BLaER1 (cell line): ENCODE data around the gene CMTM8.
"Not testable (repeated sequence)": the region's sequence is repeated elsewhere in the genome, so short reads cannot be mapped to it uniquely, and the experiment has no call there.

ENCODE experiments used
- H3K27ac ChIP-seq: shearing (Covaris generic); formaldehyde crosslinking; 2 replicates; pipeline ENCODE4 v1.8.1; 2022
- H3K27me3 ChIP-seq: shearing (Covaris generic); formaldehyde crosslinking; 2 replicates; pipeline ENCODE4 v1.8.1; 2022
- H3K36me3 ChIP-seq: shearing (Covaris generic); formaldehyde crosslinking; 2 replicates; pipeline ENCODE4 v1.8.1; 2022
- H3K4me1 ChIP-seq: shearing (Covaris generic); formaldehyde crosslinking; 2 replicates; pipeline ENCODE4 v1.8.1; 2022
- H3K4me2 ChIP-seq: shearing (Covaris generic); formaldehyde crosslinking; 2 replicates; pipeline ENCODE4 v1.8.1; 2022
- H3K4me3 ChIP-seq: shearing (Covaris generic); formaldehyde crosslinking; 2 replicates; pipeline ENCODE4 v1.8.1; 2022
- H3K9ac ChIP-seq: shearing (Covaris generic); formaldehyde crosslinking; 2 replicates; pipeline ENCODE4 v1.8.1; 2022
- H3K9me3 ChIP-seq: shearing (Covaris generic); formaldehyde crosslinking; 2 replicates; pipeline ENCODE4 v1.8.1; 2022
- H4K20me1 ChIP-seq: shearing (Covaris generic); formaldehyde crosslinking; 2 replicates; pipeline ENCODE4 v1.8.1; 2022
- Cebpa-rat ChIP-seq: shearing (Covaris generic); IDR thresholded peaks from 2 replicates; pipeline ENCODE4 v1.8.1; 2022

The CMTM8 gene

GRCh38 chr3:32376115-32376514, 137.6 kb downstream of the CMTM8 start:
- H3K9ac ChIP-seq, result no peak overlapping the region
- H3K27me3 ChIP-seq, result no peaks in the 10 kb centered on the region
- H3K4me2 ChIP-seq, result no peak overlapping the region; the same call in 1 of the 2 replicates
- H3K4me1 ChIP-seq, result peaks cover 53% of the 10 kb centered on the region
- H3K4me3 ChIP-seq, result no peak overlapping the region
- H3K27ac ChIP-seq, result no peak overlapping the region
- no peak for TF ChIP-seq Cebpa-rat
- peaks cover 38% of the 10 kb centered on the region; the same call in 1 of the 2 replicates for H4K20me1 ChIP-seq
- H3K9me3 ChIP-seq, result no peaks in the 10 kb centered on the region
- no peaks in the 10 kb centered on the region for H3K36me3 ChIP-seq

- TF ChIP-seq Cebpa-rat, result no peak
- Histone ChIP-seq H3K27me3 (no peaks in the 10 kb centered on the region), H3K4me3 (no peak overlapping the region), H3K9ac (no peak overlapping the region), H3K4me2 (no peak overlapping the region), H3K4me1 (peaks cover 35% of the 10 kb centered on the region), H3K27ac (no peak overlapping the region), H3K9me3 (no peaks in the 10 kb centered on the region), H3K36me3 (no peaks in the 10 kb centered on the region), H4K20me1 (peaks cover 5% of the 10 kb centered on the region; the same call in 1 of the 2 replicates)
Observed at GRCh38 chr3:32379831-32380500, 141.5 kb downstream of the CMTM8 start.

DNA sequence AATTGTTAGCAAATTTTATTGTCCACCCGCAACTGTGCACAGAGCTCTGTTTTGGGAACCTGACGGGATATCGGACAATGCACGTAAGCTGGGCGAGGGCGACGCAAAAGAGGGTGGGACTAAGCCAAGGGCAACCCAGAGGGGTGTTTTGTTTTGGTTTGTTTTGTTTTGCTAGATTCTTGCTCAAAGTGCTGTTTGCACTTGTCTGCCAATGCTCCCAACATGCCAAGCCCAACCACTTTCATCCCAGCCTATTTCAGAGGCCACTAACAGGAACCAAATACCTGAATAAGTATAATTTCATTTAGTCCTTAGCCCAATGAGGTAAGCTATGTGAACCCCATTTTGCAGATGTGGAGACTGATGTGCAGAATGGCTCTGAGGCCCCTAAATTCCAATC, 143.4 kb downstream of the CMTM8 start:
- Histone ChIP-seq H3K9ac (no peak overlapping the region), H3K4me2 (no peak overlapping the region), H3K9me3 (no peaks in the 10 kb centered on the region), H3K27ac (no peak overlapping the region), H3K36me3 (no peaks in the 10 kb centered on the region), H3K27me3 (no peaks in the 10 kb centered on the region), H3K4me3 (no peak overlapping the region), H3K4me1 (peaks cover 32% of the 10 kb centered on the region), H4K20me1 (no peaks in the 10 kb centered on the region)
- no peak for TF ChIP-seq Cebpa-rat

DNA sequence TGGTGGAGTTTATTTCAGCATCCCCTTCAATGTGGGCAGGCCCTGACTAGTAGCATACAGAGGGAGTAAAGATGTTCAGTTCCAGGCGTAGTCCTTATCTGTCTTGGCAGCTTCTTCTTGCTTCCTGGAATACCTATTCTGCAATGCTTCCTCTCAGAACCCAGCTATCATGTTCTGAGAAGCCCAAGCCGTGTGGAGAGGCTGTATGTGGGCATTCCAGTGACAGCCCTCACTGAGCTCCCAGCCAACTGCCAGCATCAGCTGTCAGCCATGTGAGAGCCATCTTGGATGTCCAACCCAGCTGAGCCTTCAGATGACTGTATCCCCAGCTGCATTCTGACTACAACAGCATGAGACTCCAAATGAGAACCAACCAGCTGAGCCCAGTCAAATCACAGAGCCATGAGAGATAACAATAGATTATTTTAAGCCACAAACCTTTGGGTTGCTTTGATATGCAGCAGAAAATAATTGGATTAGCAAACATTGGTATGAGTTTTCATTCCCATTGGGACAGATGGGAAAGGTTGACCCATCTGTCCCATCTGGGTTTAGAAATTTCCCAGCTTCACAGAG, 144.7 kb downstream of the CMTM8 start:
- Histone ChIP-seq H3K9ac (no peak overlapping the region), H3K27ac (no peak overlapping the region), H3K4me2 (peak overlapping the region; percentile 76; the same call in 1 of the 2 replicates), H3K4me3 (no peak overlapping the region), H3K27me3 (no peaks in the 10 kb centered on the region), H3K36me3 (no peaks in the 10 kb centered on the region), H4K20me1 (no peaks in the 10 kb centered on the region), H3K9me3 (no peaks in the 10 kb centered on the region), H3K4me1 (peaks cover 42% of the 10 kb centered on the region)
- TF ChIP-seq Cebpa-rat, result no peak

GRCh38 chr3:32384938-32385337, 146.5 kb downstream of the CMTM8 start:
- H3K27ac ChIP-seq, result peak overlapping the region; percentile 53
- H3K9ac ChIP-seq, result peak overlapping the region; percentile 36; the same call in 1 of the 2 replicates
- H3K27me3 ChIP-seq, result no peaks in the 10 kb centered on the region
- no peaks in the 10 kb centered on the region for H3K9me3 ChIP-seq
- 0 out of 2 replicates have a peak overlapping the region, but pooled peaks have one; percentile 26 for H3K4me3 ChIP-seq
- H3K4me1 ChIP-seq, result peaks cover 60% of the 10 kb centered on the region
- TF ChIP-seq Cebpa-rat, result no peak
- no peaks in the 10 kb centered on the region for H4K20me1 ChIP-seq
- peak overlapping the region; percentile 76 for H3K4me2 ChIP-seq
- no peaks in the 10 kb centered on the region for H3K36me3 ChIP-seq

- peaks cover 74% of the 10 kb centered on the region for H3K4me1 ChIP-seq
- TF ChIP-seq Cebpa-rat, result no peak
- no peaks in the 10 kb centered on the region for H3K36me3 ChIP-seq
- H4K20me1 ChIP-seq, result 0 out of 2 replicates have a peak, but pooled peaks cover 1% of the 10 kb centered on the region
- no peaks in the 10 kb centered on the region for H3K9me3 ChIP-seq
- H3K27me3 ChIP-seq, result no peaks in the 10 kb centered on the region
- H3K9ac ChIP-seq, result no peak overlapping the region
- no peak overlapping the region for H3K4me3 ChIP-seq
- H3K27ac ChIP-seq, result no peak overlapping the region
- no peak overlapping the region for H3K4me2 ChIP-seq
Observed at GRCh38 chr3:32387512-32387911, 149.0 kb downstream of the CMTM8 start.

DNA sequence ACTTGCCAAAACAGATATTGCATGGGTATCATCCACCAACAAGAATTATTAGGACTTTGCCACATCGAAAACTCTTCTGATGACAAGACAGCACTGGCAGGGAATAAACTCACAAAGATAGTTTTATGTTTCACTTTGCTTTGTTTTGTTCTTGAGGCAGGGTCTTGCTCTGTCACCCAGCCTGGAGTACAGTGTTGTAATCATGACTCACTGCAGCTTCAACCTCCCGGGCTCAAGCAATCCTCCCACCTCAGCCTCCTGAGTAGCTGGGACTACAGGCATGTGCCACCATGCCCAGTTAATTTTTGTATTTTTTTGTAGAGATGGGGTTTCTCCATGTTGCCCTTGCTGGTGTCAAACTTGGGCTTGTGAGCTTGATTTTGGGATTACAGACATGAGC, 151.1 kb downstream of the CMTM8 start:
- H3K9ac ChIP-seq, H3K27me3 ChIP-seq, H3K36me3 ChIP-seq, H3K27ac ChIP-seq, H3K4me3 ChIP-seq, H3K9me3 ChIP-seq: not testable (repeated sequence)
- Histone ChIP-seq H3K4me1 (peaks cover 76% of the 10 kb centered on the region), H3K4me2 (peak overlapping the region; percentile 26; the same call in 1 of the 2 replicates), H4K20me1 (peaks cover 22% of the 10 kb centered on the region)

- Histone ChIP-seq H3K9ac (peak within 1 kb of the TSS; percentile 92), H3K27ac (peak within 1 kb of the TSS; percentile 91), H4K20me1 (peaks cover 45% of the 10 kb centered on the region), H3K4me2 (peak within 1 kb of the TSS; percentile 90), H3K4me3 (peak within 1 kb of the TSS; percentile 89), H3K27me3 (no peaks in the 10 kb centered on the region), H3K36me3 (peaks cover 5% of the 10 kb centered on the region; the same call in 1 of the 2 replicates), H3K4me1 (peaks cover 83% of the 10 kb centered on the region), H3K9me3 (no peaks in the 10 kb centered on the region)
- no peak for TF ChIP-seq Cebpa-rat
Observed at GRCh38 chr3:32391643-32392535, 153.4 kb downstream of the CMTM8 start, which contains the start of gene CMTM7. CMTM7 (plus strand) TSS chr3:32391853; CDS start chr3:32391907, 54 bp downstream.

DNA sequence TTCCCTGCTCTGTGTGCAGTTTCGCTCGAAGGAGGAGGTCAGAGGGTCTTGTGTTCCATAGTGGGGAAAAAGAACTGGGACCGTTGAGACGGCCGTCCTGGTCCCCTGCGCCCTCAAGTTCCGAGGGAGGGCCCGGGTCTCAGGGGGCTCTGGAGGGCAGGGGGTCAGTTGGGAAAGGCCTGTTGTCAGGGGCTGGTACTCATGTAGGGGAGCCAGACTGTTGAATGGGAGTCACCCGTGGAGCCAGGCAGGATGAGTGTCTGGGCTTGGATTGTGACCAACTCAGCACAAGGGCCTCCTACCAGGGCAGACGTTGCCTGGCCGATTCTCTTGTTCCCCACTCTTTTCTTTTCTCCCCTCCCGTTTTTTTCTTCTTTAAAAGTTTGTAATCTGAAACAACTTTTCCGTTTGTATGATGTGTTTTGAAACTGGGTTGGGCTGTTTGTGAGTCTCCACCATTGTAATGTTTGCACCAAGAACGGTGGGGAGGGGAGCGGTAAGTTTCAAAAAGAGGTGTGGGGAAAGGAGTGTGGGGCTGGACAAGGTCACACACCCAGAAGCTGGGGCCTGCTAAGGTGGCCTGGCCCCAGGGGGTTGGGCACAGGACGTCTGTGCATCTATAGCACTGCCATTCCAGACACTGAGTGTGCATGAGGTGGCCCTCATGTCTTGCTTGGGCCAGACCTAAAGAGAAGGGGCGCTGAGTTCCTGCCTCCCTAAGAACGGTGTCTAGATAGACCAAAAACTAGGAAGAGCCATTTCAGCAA, 154.2 kb downstream of the CMTM8 start:
- H3K27ac ChIP-seq, result peak overlapping the region; percentile 91

More for the DNA sequence above, 154.2 kb downstream of the CMTM8 start:
- no peaks in the 10 kb centered on the region for H3K9me3 ChIP-seq
- H3K27me3 ChIP-seq, result no peaks in the 10 kb centered on the region
- peak overlapping the region; percentile 92 for H3K9ac ChIP-seq
- H3K4me1 ChIP-seq, result peaks cover 86% of the 10 kb centered on the region
- H3K4me2 ChIP-seq, result peak overlapping the region; percentile 90
- peaks cover 53% of the 10 kb centered on the region for H4K20me1 ChIP-seq
- no peak for TF ChIP-seq Cebpa-rat
- H3K36me3 ChIP-seq, result peaks cover 6% of the 10 kb centered on the region; the same call in 1 of the 2 replicates
- H3K4me3 ChIP-seq, result peak overlapping the region; percentile 89
